ENCODE measurements around the gene SCFD2. TPM values are rescaled to one million over a fixed set of nuclear protein-coding genes. Genes with fewer than 3 reads are reported as not detected.

The SCFD2 gene
- polyA plus RNA-seq, 1 of the 3 experiments (the other 2 are of a cell fraction): 14.1 TPM

- Histone ChIP-seq H4K20me1 (ENCODE audit: insufficient read depth) (no peaks in the 10 kb centered on the region), H3K27me3 (ENCODE audit: insufficient read depth) (no peaks in the 10 kb centered on the region), H3K4me2 (no peak overlapping the region), H3K9ac (no peak overlapping the region), H3F3A (replicated peaks; ENCODE audit: insufficient read depth) (no peaks in the 10 kb centered on the region), H3K9me2 (no peaks in the 10 kb centered on the region), H3K9me3 (no peaks in the 10 kb centered on the region), H3K4me3 (ENCODE audit: low read depth in 2 of 2, low read length in 1 of 2) (no peak overlapping the region), H3K36me3 (replicated peaks in 1 of 2; ENCODE audit: control insufficient read depth in 1 of 2, insufficient read depth in 2 of 2, low read length in 1 of 2) (no peaks in the 10 kb centered on the region), H2AFZ (ENCODE audit: low read depth) (no peak overlapping the region), H3K4me1 (ENCODE audit: control insufficient read depth in 1 of 2, insufficient read depth in 2 of 2, low read depth in 1 of 2, low read length in 1 of 2) (no peaks in the 10 kb centered on the region; a peak in 1 of 4 replicates), H3K79me2 (ENCODE audit: insufficient read depth) (no peaks in the 10 kb centered on the region), H3K27ac (ENCODE audit: low read depth in 2 of 2, low read length in 1 of 2) (no peak overlapping the region)
- CTCF ChIA-PET: no interaction called here
- WGBS (ENCODE audit: low lambda C conversion rate): 93% methylated on average over 2 of the region's 2 CpGs
- no peak for DNase-seq
- TF ChIP-seq MEF2A (IDR thresholded peaks at IDR 0.05; ENCODE audit: borderline replicate concordance, low read depth): no peak
- no peak for TF ChIP-seq FOXM1 (IDR thresholded peaks at IDR 0.05; ENCODE audit: low read depth)
- no peak for TF ChIP-seq GATA2 (CRISPR knock-in tag; IDR thresholded peaks at IDR 0.05)
- TF ChIP-seq CHD2 (IDR thresholded peaks at IDR 0.05; ENCODE audit: low read length, partially characterized antibody): no peak
- no peak for TF ChIP-seq CTCF (IDR thresholded peaks at IDR 0.05)
- TF ChIP-seq REST (IDR thresholded peaks at IDR 0.05; ENCODE audit: low read depth, low read length): no peak
- TF ChIP-seq YY1 (IDR thresholded peaks at IDR 0.05; ENCODE audit: low read depth): no peak
- TF ChIP-seq SMC3 (IDR thresholded peaks at IDR 0.05; ENCODE audit: low read depth, low read length): no peak
- TF ChIP-seq GABPA (IDR thresholded peaks at IDR 0.05; ENCODE audit: low read depth): no peak
- TF ChIP-seq, protein P1, sequence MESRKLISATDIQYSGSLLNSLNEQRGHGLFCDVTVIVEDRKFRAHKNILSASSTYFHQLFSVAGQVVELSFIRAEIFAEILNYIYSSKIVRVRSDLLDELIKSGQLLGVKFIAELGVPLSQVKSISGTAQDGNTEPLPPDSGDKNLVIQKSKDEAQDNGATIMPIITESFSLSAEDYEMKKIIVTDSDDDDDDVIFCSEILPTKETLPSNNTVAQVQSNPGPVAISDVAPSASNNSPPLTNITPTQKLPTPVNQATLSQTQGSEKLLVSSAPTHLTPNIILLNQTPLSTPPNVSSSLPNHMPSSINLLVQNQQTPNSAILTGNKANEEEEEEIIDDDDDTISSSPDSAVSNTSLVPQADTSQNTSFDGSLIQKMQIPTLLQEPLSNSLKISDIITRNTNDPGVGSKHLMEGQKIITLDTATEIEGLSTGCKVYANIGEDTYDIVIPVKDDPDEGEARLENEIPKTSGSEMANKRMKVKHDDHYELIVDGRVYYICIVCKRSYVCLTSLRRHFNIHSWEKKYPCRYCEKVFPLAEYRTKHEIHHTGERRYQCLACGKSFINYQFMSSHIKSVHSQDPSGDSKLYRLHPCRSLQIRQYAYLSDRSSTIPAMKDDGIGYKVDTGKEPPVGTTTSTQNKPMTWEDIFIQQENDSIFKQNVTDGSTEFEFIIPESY (IDR thresholded peaks at IDR 0.05; ENCODE audit: borderline replicate concordance, low read depth): no peak
- TF ChIP-seq POLR2AphosphoS5 (IDR thresholded peaks at IDR 0.05; ENCODE audit: low read depth, low read length): no peak
- TF ChIP-seq, protein P2, sequence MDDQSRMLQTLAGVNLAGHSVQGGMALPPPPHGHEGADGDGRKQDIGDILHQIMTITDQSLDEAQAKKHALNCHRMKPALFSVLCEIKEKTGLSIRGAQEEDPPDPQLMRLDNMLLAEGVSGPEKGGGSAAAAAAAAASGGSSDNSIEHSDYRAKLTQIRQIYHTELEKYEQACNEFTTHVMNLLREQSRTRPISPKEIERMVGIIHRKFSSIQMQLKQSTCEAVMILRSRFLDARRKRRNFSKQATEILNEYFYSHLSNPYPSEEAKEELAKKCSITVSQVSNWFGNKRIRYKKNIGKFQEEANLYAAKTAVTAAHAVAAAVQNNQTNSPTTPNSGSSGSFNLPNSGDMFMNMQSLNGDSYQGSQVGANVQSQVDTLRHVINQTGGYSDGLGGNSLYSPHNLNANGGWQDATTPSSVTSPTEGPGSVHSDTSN (IDR thresholded peaks at IDR 0.05): no peak
- POLR2A ChIA-PET: no interaction called here
These were observed 252.2 kb downstream of the SCFD2 start for GRCh38 chr4:53113431-53114225.
